Stomach (tissue), 4 donors: Measurements from ENCODE around the gene NT5C1B.

Experiments
- CTCF ChIP-seq, 7 experiments: fragments of 450-650 bp in 4 of 7; fragments of 200-600 bp in 3 of 7; sonication (generic) in 3 of 7; IDR thresholded peaks; one replicate each; pipeline ENCODE4 v1.5.1; 2016 to 2019; ENCODE audit warnings: antibody characterized with exemption in 7 of 7, control low read depth in 2 of 7, mild to moderate bottlenecking in 1 of 7
- EP300 ChIP-seq: sonication (generic); formaldehyde crosslinking; IDR thresholded peaks from one replicate; pipeline ENCODE4 v1.6.1; 2017; ENCODE audit warnings: antibody characterized with exemption
- POLR2A ChIP-seq, 4 donors: fragments of 450-650 bp; IDR thresholded peaks; one replicate each; pipeline ENCODE4 v1.6.1; 2016; ENCODE audit warnings: antibody characterized with exemption in 4 of 4, control low read depth in 2 of 4, mild to moderate bottlenecking in 1 of 4, moderate library complexity in 1 of 4
- POLR2AphosphoS5 ChIP-seq, 3 donors: sonication (generic); formaldehyde crosslinking; IDR thresholded peaks; one replicate each; pipeline ENCODE4 v1.6.1; 2016; ENCODE audit warnings: antibody characterized with exemption in 3 of 3

DNA sequence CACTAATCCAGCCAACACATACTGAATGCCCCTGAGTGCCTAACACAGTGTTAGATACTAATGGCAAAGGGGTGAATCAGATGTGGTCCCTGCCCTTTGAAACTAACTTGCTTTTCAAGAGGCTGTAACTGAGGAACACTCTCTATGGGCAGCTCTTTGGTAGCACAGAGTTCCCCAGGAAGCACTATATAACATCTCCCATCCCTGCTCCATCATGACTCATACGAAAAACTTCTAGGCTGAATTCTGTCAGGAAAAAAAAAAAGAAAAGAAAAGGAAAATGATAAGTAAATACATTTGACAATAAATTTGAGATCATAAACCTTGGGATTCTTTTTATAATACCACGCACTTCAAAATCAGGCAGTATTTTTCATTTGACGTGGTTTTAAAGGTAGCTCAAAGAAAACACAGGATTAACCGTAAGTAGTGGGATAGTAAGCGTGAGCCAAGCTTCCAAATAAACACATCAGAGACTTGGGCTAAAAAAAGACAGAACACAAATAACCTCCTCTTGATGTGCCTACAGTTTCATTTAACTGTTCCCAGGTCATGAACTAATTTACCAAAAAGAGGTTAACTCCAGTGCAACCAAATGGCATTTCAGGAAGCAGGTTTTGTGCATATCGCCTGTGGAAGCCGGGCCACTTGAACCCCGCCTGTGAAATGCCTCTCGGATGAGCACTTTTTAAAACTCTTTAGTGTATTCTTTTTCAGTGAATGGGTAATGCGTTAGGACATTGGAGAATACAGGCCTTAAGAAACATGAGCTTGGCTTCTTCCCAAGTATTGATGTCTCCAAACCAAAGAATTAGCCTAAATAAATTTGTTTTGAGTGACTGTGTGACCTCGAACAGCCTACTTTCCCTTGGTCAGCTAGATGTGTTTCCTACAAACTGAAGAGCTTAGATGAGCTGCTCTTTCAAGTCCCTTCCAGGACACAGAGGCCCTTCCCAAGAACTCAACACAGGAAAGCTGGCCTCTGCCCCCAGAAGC lies 71.0 kb downstream of the NT5C1B start:
- TF ChIP-seq CTCF (IDR thresholded peaks at IDR 0.05), result no peak
- TF ChIP-seq POLR2A (IDR thresholded peaks at IDR 0.05), result no peak
- no peak for TF ChIP-seq EP300
- peak in 1 of 3 donors; percentile 2 for TF ChIP-seq POLR2AphosphoS5 (IDR thresholded peaks at IDR 0.05)
